Uterus (tissue), 4 donors: ENCODE results near the gene CFTR. TPM values are rescaled to one million over a fixed set of nuclear protein-coding genes. Genes with fewer than 3 reads are reported as not detected.

Experiments used
- DNase-seq, 2 donors: peaks; one replicate each; pipeline ENCODE4 v3.0.0-alpha.2; 2019 to 2020
- H3K27ac ChIP-seq, 2 donors: fragments of 200-600 bp; sonication (generic); 1 replicate in 1 of 2; 2 replicates in 1 of 2; pipeline ENCODE4 v1.5.1; 2016 to 2018
- H3K27me3 ChIP-seq, 2 donors: fragments of 200-600 bp; sonication (generic); one replicate each; pipeline ENCODE4 v1.5.1; 2018 to 2019; ENCODE audit warnings: control low read depth in 1 of 2
- H3K36me3 ChIP-seq, 2 donors: fragments of 200-600 bp; sonication (generic); one replicate each; pipeline ENCODE4 v1.5.1; 2019; ENCODE audit warnings: control low read depth in 1 of 2
- H3K4me1 ChIP-seq, 2 donors: fragments of 200-600 bp; sonication (generic); one replicate each; pipeline ENCODE4 v1.5.1; 2018 to 2019; ENCODE audit warnings: control low read depth in 1 of 2
- H3K4me3 ChIP-seq, 2 donors: fragments of 200-600 bp; sonication (generic); 1 replicate in 1 of 2; 2 replicates in 1 of 2; pipeline ENCODE4 v1.5.1; 2018 to 2019; ENCODE audit warnings: mild to moderate bottlenecking in 1 of 2
- H3K9me3 ChIP-seq, 2 donors: fragments of 200-600 bp; sonication (generic); one replicate each; pipeline ENCODE4 v1.5.1; 2019; ENCODE audit warnings: control low read depth in 1 of 2
- POLR2A ChIP-seq, 2 donors: fragments of 450-650 bp; IDR thresholded peaks; one replicate each; pipeline ENCODE4 v1.6.1; 2016; ENCODE audit warnings: antibody characterized with exemption in 2 of 2, mild to moderate bottlenecking in 1 of 2, moderate library complexity in 1 of 2
- intact Hi-C: fragments of 100-400 bp; cut with DNase I; formaldehyde crosslinking; loops from one replicate; pipeline ENCODE4 v1.15.1; 2023; ENCODE audit warnings: low total_unique reads
- total RNA-seq, 4 donors: library from RNA; depleted of rRNA in 3 of 4; stranded (reverse); fragments of >200 nt in 3 of 4; gene quantifications; one replicate each; pipeline versions ENCODE4 v1.1.0 to v1.2.4, GENCODE V29; 2014 to 2023
- TF ChIP-seq, protein P1 (sequence below), 4 experiments: fragments of 200-600 bp in 2 of 4; fragments of 450-650 bp in 2 of 4; sonication (generic) in 2 of 4; IDR thresholded peaks; one replicate each; pipeline ENCODE4 v1.5.1; 2016 to 2019; ENCODE audit warnings: antibody characterized with exemption in 4 of 4, mild to moderate bottlenecking in 2 of 4, moderate library complexity in 1 of 4
- donor health status: DM: yes; HTN: yes; CAD: no.

The CFTR gene
- total RNA-seq, 4 donors from 2014 or later, result under 0.01 to 11.6 (median under 0.01) TPM; not detected in 1

DNA sequence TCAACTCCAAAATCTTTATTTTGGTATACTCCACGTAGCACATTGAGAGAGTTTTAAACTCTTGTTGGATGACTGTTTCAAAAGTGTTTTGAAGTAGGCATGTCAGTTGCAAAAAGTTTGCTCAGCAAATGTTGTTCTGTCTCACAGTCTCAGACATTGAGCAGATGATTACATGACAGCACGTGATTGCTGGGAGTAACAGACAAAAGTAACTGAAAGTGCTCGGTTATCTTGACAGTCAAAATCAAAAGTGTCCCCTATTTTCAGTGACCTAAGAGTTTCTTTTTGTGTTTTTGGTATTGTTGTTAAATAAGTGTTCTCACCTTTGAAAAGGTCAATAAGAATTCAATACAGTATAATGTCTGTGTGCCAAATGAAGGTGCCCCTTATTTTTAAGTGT, 84.3 kb downstream of the CFTR start:
- no peak overlapping the region for H3K27ac ChIP-seq
- no peaks in the 10 kb centered on the region for H3K27me3 ChIP-seq
- H3K4me1 ChIP-seq, result no peaks in the 10 kb centered on the region
- intact Hi-C loops, result no loop called here
- TF ChIP-seq, protein P1, sequence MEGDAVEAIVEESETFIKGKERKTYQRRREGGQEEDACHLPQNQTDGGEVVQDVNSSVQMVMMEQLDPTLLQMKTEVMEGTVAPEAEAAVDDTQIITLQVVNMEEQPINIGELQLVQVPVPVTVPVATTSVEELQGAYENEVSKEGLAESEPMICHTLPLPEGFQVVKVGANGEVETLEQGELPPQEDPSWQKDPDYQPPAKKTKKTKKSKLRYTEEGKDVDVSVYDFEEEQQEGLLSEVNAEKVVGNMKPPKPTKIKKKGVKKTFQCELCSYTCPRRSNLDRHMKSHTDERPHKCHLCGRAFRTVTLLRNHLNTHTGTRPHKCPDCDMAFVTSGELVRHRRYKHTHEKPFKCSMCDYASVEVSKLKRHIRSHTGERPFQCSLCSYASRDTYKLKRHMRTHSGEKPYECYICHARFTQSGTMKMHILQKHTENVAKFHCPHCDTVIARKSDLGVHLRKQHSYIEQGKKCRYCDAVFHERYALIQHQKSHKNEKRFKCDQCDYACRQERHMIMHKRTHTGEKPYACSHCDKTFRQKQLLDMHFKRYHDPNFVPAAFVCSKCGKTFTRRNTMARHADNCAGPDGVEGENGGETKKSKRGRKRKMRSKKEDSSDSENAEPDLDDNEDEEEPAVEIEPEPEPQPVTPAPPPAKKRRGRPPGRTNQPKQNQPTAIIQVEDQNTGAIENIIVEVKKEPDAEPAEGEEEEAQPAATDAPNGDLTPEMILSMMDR (IDR thresholded peaks at IDR 0.05), result no peak
- no peak for TF ChIP-seq POLR2A (IDR thresholded peaks at IDR 0.05)
- no peak for DNase-seq
- H3K4me3 ChIP-seq, result no peak overlapping the region
- H3K36me3 ChIP-seq, result no peaks in the 10 kb centered on the region
- no peaks in the 10 kb centered on the region for H3K9me3 ChIP-seq

DNA sequence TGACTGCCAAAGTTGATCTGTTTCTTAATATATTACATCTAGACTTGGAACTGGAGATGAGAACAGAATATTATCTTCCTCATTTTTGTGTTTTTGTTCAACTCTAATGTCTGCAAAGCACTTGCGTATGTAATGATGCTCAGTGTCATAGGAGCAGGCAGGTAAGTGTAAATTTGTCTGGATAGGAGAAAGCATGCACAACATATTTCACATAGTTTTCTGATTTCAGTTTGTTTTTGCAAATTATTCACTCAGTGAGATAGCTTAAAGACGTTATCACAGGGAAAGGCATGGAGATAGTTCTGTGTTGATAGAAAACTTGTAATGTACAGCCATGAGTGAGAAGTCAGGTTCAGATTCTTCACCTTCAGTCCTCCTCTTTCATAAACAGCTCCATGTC, 84.8 kb downstream of the CFTR start:
- H3K27me3 ChIP-seq, result no peaks in the 10 kb centered on the region
- no peak for TF ChIP-seq POLR2A (IDR thresholded peaks at IDR 0.05)
- TF ChIP-seq, protein P1 (IDR thresholded peaks at IDR 0.05), result no peak
- H3K36me3 ChIP-seq, result no peaks in the 10 kb centered on the region
- no peak overlapping the region for H3K27ac ChIP-seq
- no peaks in the 10 kb centered on the region for H3K4me1 ChIP-seq
- no peak for DNase-seq
- intact Hi-C loops, result no loop called here
- H3K9me3 ChIP-seq, result no peaks in the 10 kb centered on the region
- no peak overlapping the region for H3K4me3 ChIP-seq

DNA sequence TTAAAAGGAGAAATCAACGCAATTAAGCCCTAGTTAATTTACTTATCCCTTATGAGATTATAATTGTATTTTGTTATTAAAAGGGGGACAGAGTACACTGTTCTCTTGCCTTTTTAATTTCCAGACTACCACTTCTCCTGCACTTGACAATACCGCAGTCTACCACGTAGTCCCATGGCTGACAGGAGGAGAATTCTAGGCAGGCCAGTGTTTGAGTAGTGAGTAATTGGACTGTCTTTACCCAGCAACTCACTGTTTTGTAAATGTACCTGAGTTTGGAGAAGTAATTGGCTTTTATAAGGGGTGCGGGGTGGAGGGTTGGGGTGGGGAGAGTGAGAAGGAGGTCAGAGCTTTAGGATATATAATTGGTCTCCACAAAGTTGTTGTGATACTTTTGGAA, 85.4 kb downstream of the CFTR start:
- intact Hi-C loops, result no loop called here
- no peak overlapping the region for H3K4me3 ChIP-seq
- H3K27me3 ChIP-seq, result no peaks in the 10 kb centered on the region
- H3K36me3 ChIP-seq, result no peaks in the 10 kb centered on the region
- DNase-seq, result no peak
- no peak for TF ChIP-seq POLR2A (IDR thresholded peaks at IDR 0.05)
- TF ChIP-seq, protein P1 (IDR thresholded peaks at IDR 0.05), result no peak
- no peaks in the 10 kb centered on the region for H3K9me3 ChIP-seq
- H3K4me1 ChIP-seq, result no peaks in the 10 kb centered on the region
- no peak overlapping the region for H3K27ac ChIP-seq

DNA sequence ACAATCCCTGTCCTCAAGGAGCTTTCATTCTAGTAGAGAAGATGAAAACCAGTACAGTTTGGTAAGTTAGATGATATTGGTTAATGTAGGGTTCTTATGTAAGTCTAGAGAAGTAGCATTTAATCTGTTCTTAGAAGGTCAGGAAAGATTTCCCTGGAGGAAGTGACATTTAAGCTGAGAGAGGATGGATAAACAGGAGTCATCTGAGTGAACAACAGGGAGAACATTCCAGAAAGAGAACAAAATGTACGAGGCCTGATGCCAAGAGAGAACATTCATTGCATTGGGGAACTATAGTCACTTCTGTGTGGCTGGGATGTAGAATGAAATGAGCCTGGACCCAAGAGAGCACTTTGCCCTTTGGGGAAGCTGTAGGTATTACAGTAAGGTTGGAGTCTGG, 88.0 kb downstream of the CFTR start:
- intact Hi-C loops, result no loop called here

DNA sequence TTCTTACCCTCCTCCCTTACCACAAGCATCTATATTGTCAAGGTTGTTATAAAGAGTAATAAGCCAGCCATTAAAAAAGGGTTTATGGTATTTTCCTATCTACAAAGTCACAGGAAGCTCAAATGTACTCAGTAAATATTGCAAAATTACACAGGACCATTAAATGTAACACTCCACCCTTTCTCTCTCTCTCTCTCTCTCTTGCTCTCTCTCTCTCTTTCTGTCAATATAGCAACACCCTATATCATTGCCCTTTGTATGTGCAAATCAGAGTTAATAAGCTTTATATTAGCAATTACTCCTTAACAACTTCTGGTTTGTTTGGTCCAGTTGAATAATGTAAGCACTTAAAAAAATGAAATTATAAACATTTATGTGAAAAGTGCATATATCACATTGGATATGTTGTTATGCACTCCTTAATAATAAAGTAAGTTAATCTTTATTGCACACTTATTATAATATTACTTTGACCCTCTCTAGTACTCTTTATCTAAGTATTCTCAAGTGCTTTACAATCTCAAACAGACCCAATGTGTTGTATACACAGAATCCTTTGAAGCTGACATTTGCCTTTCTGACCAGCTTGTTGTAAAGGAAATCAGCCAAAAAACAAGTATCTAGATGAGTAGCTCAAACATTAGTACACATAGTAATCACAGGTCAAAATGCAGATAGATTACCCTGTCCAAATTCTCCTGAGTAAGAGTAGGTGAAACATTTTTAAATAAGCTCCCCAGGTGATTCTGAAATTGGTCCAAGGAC, 93.2 kb downstream of the CFTR start:
- DNase-seq, result no peak
- Histone ChIP-seq H3K27ac (no peak overlapping the region), H3K36me3 (no peaks in the 10 kb centered on the region), H3K27me3 (no peaks in the 10 kb centered on the region), H3K4me1 (no peaks in the 10 kb centered on the region), H3K9me3 (no peaks in the 10 kb centered on the region), H3K4me3 (no peak overlapping the region)
- no peak for TF ChIP-seq POLR2A (IDR thresholded peaks at IDR 0.05)
- TF ChIP-seq, protein P1 (IDR thresholded peaks at IDR 0.05), result no peak
- intact Hi-C loops, result no loop called here

More for the DNA sequence above, 88.0 kb downstream of the CFTR start:
- no peaks in the 10 kb centered on the region for H3K9me3 ChIP-seq
- H3K36me3 ChIP-seq, result no peaks in the 10 kb centered on the region
- TF ChIP-seq, protein P1 (IDR thresholded peaks at IDR 0.05), result no peak
- no peak for TF ChIP-seq POLR2A (IDR thresholded peaks at IDR 0.05)
- DNase-seq, result no peak
- no peak overlapping the region for H3K27ac ChIP-seq
- no peaks in the 10 kb centered on the region for H3K27me3 ChIP-seq
- no peak overlapping the region for H3K4me3 ChIP-seq
- no peaks in the 10 kb centered on the region for H3K4me1 ChIP-seq
